ENCODE measurements around the gene WDFY2.

The WDFY2 gene

GRCh38 chr13:51605698-51606097 is 21.4 kb downstream of the WDFY2 start:
- no peak for DNase-seq

DNA sequence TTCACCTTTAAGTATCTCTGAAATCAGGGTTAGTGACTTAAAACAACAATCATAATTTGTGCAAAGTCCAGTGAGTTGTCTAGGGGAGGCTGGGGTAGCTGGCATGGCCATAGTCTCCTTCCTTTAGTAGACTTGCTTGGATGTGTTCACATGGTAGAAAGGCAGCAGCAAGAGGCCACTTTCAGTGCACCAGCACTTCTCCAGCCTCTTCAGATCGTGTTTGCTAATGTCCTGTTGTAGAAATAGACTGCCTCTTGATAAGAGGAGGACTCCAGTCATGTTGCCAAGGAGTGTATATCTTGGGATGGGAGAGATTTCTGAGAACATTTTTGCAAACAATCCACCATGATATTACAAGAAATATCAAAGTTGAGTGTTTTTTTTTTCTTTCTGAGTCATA is 22.9 kb downstream of the WDFY2 start:
- no peak for DNase-seq

- DNase-seq = no peak
Measured at GRCh38 chr13:51608857-51609406, 24.7 kb downstream of the WDFY2 start.

- peak; percentile 31 for DNase-seq
Measured at GRCh38 chr13:51612867-51613266, 28.6 kb downstream of the WDFY2 start.

DNA sequence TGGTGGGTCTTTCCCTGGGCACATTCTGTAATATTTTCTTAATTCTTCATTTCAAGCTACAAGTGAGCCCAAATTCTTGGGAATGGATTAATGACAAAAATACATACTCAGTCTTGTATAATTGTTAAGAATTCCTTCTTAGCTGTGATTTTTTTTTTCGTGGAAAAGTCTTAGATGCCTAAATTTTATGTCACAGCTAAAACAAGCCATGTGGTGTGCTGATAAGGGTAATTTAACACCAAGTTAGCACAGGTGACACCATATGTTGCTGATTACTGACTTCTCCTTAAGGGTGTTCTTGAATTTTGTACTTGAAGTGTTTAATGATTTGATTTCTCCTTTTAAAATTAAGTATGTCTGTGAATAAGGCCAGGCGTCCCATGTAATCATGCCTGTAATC is 29.3 kb downstream of the WDFY2 start:
- DNase-seq = no peak

GRCh38 chr13:51614350-51614786 is 30.1 kb downstream of the WDFY2 start:
- no peak for DNase-seq

GRCh38 chr13:51618626-51619025 is 34.4 kb downstream of the WDFY2 start:
- DNase-seq = peak; percentile 34

GRCh38 chr13:51619614-51620013 is 35.4 kb downstream of the WDFY2 start:
- peak; percentile 38 for DNase-seq

DNA sequence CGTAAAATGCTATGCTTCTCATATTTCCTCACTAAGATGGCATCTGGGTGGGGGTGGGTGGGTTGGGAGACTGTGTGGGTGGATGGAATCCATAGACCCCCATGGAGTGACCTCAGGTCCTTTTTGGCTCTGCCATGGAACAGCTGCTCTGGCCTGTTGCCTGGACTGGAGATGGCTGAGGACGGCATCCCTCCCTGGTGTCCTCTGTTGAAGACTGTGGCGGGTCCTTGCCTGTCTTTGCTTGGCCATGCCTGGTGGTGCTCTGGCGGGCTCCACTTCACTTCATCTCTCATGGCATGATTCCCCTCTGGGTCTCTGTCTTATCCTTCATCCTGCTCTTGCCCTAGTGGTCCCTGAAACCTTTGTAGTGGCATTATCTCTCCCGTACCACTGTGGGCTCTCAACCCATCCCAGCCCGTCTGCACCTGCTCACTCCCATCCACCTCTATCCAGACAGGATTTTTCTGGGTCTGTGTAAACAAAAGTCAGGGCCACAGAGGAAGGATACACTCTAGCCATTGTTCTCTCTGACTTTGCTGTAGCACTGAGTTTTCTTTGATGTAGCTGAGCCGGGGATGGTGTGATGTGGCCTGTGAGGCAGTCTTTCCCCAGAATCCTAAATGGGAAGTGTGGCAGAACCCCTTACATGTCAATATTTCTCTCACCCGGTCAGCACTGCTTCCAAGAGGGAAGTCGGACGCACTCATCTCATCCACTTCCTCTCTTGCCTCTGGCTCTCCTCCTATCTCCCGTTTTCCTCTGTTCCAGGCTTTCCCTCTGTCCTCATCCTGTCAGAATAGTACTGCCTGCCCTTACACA is 36.1 kb downstream of the WDFY2 start:
- no peak for DNase-seq

- DNase-seq = no peak
Measured at GRCh38 chr13:51621602-51622001, 37.3 kb downstream of the WDFY2 start.

DNA sequence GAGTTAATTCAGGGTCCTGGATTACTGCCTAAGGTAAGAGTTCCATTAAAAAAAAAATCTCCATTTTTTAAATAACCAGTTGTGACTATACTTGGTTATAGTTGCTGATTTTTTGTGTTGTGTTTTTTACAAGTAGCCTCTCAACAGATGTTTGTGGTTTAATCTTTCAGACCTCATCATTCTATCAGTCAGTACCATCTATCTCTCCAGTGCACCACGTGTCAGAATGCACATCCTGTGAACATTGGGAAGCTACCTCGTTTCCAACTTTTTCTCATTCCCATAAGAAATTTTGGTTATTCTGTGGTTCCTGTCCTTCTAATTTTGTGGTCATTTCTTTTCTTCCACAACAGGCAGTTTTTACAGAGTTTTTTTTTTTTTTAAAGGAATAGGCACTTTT is 39.2 kb downstream of the WDFY2 start:
- DNase-seq = no peak

- no peak for DNase-seq
Measured at GRCh38 chr13:51624207-51624606, 39.9 kb downstream of the WDFY2 start.

DNA sequence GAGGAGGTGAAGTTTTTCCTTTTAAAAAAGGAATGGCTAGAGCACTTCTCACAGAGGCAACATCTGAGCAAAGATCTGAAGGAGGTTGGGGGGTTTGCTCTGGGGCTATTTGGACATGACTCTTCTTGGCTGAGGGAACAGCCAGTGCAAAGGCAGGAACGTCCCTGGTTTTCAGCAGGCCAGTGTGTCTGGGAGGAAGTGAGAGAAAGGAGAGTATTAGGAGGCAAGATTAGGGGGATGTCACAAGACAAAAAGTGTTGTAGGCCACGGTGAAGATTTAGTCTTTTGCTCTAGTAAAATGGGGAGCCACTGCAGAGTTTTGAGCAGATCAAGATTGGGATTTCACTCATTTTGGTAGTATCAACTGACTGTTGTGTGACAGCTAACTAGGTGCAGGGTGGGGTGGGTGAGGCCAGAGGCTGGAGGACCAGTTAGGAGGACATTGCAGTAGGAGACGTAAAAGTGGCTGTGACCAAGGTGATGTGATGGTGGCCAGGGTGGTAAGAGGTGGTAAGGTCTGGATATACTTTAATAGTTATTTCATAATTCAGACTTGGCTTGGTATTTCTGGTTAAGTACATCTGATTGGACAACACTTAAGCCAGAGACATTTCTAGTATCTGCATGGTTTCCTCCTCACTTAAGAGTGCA is 40.6 kb downstream of the WDFY2 start:
- no peak for DNase-seq

DNA sequence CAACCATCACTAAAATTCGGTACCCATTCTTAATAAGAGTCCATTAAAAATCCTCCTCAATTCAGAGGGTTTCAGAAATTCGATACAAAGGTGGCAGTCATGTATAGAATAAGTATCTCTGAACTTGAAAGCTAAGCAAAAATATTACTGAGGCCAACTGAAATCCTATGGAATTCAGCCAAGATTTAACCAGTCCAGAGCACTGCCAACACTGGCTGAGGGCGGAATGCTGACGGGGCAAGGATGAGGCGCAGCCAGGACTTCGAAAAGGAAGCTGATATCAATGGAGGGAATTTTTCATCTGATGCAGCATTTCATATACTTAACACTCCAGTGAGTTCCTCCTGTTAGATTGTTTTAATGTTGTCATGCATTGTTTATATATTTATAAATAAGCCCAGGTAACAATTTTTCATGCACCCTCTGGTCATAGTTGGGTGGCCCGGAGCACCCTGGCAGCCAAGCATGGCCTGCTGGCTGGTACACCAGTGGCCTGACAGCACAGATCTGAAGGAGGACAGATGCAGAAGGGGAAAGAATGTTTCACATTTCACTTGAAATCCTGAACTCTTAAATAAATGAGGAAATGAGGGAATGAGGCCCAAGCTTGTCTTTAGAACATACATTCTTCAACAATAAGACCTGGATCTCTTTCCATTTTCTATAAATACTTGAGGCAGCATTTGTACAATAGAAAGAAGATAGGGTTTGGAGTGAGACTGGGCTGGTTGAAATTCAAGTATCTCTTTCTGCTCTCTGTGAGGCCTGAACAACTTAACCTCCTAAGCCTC is 41.5 kb downstream of the WDFY2 start:
- peak; percentile 63 for DNase-seq

GRCh38 chr13:51626749-51627148 is 42.5 kb downstream of the WDFY2 start:
- DNase-seq = no peak

GRCh38 chr13:51628059-51628852 is 44.0 kb downstream of the WDFY2 start:
- DNase-seq = no peak

GRCh38 chr13:51629491-51630287 is 45.4 kb downstream of the WDFY2 start:
- no peak for DNase-seq

DNA sequence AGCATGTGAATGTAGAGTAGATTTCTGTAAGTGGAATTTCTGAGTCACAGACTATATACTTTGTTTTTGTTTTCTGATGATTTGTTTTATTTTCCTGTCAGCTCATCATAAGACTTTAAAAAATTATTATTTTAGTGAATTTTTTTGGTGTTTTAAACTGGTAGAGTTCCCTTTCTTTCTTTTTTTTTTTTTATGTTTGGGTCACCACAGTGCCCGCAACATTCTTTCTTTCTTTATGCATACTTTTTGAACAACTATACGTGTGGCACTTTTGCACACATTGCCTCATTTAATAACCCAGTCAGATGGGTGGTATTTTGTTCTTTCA is 46.0 kb downstream of the WDFY2 start:
- no peak for DNase-seq

- no peak for DNase-seq
Measured at GRCh38 chr13:51632591-51633362, 48.5 kb downstream of the WDFY2 start.

DNA sequence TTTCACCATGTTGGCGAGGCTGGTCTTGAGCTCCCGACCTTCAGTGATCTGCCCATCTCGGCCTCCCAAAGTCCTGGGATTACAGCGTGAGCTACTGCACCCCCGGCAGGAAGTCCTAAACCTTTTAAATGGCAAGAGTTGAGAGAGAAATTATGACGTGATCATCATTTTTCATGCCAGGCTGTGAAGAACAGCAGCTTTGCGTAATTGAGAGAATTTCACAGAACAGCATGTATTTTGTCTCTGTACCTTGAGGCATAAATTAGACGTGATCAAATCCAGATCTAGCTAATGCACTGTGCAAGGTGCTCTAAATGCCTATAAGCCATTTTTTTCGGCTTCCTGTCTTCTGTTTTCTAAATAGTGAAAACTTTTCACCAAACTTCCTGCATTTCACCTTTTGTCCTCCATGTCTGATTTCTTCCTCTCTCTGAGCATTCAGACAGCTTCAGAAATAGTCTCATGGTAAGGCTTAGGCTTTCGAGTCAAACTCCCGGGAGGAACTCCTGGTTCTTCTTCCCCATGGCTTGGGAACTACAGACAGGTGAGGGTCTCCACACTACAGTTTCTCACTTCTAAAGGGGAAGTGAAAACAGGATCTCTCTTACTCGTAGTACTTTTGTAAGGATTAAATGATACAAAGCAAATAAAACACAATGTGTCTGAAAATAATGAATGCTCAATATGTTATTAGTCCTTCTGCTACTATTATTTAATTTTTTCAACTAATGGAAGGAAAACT is 51.0 kb downstream of the WDFY2 start:
- DNase-seq = no peak

Measured in kidney glomerular epithelial cell (primary cell).